GM23338 (cell line): ENCODE data around the gene ABL2. TPM values are rescaled to one million over a fixed set of nuclear protein-coding genes. Genes with fewer than 3 reads are reported as not detected.

Experiments
- ATAC-seq: fragments of 200-7000 bp; cut with Tn5 transposase; 3 replicates; pipeline ENCODE4 v1.9.1; 2020
- DNase-seq: peaks from one replicate; pipeline ENCODE4 v3.0.0-alpha.2; 2015; ENCODE audit warnings: low spot score
- H2AFZ ChIP-seq: fragments of 200-600 bp; sonication (generic); 2 replicates; pipeline ENCODE4 v1.8.0; 2016; ENCODE audit warnings: antibody characterized with exemption, mild to moderate bottlenecking, moderate library complexity
- H3F3A ChIP-seq: fragments of 200-600 bp; sonication (generic); replicated peaks from 2 replicates; pipeline ENCODE4 v1.8.0; 2017; ENCODE audit warnings: antibody characterized with exemption, mixed run types, low read depth
- H3K27ac ChIP-seq: fragments of 200-600 bp; sonication (generic); 2 replicates; pipeline ENCODE4 v1.6.1; 2016; ENCODE audit warnings: low read depth
- H3K27me3 ChIP-seq: fragments of 200-600 bp; sonication (generic); 2 replicates; pipeline ENCODE4 v1.8.0; 2016; ENCODE audit warnings: mild to moderate bottlenecking, mixed run types, moderate library complexity; ENCODE audit not compliant: insufficient read depth
- H3K36me3 ChIP-seq: fragments of 200-600 bp; sonication (generic); 2 replicates; pipeline ENCODE4 v1.8.0; 2016; ENCODE audit warnings: mild to moderate bottlenecking; ENCODE audit not compliant: insufficient read depth
- H3K4me1 ChIP-seq: fragments of 200-600 bp; sonication (generic); 2 replicates; pipeline ENCODE4 v1.8.0; 2016; ENCODE audit warnings: mild to moderate bottlenecking, moderate library complexity; ENCODE audit not compliant: insufficient read depth
- H3K4me2 ChIP-seq: fragments of 200-600 bp; sonication (generic); 2 replicates; pipeline ENCODE4 v1.7.1; 2017; ENCODE audit warnings: mixed run types
- H3K4me3 ChIP-seq: fragments of 200-600 bp; sonication (generic); 2 replicates; pipeline ENCODE4 v1.6.1; 2016; ENCODE audit warnings: mixed run types
- H3K79me2 ChIP-seq: fragments of 200-600 bp; sonication (generic); replicated peaks from 2 replicates; pipeline ENCODE4 v1.8.0; 2017; ENCODE audit warnings: mild to moderate bottlenecking; ENCODE audit not compliant: insufficient read depth
- H3K9me2 ChIP-seq: fragments of 200-600 bp; sonication (generic); 2 replicates; pipeline ENCODE4 v1.8.0; 2017; ENCODE audit not compliant: insufficient read depth
- H4K20me1 ChIP-seq: fragments of 200-600 bp; sonication (generic); replicated peaks from 2 replicates; pipeline ENCODE4 v1.8.0; 2017; ENCODE audit warnings: mild to moderate bottlenecking; ENCODE audit not compliant: insufficient read depth
- H3K27ac Mint-ChIP-seq: 2 replicates; pipeline ENCODE4 v1.8.0; 2020; ENCODE audit warnings: inconsistent platforms, mild to moderate bottlenecking, moderate library complexity, mixed read lengths
- H3K27me3 Mint-ChIP-seq: 3 replicates; pipeline ENCODE4 v1.8.0; 2022; ENCODE audit warnings: low read depth, mild to moderate bottlenecking, moderate library complexity, mixed read lengths, inconsistent platforms; ENCODE audit not compliant: insufficient read depth, poor library complexity
- H3K36me3 Mint-ChIP-seq: 3 replicates; pipeline ENCODE4 v1.8.0; 2021; ENCODE audit warnings: low read depth, mild to moderate bottlenecking, inconsistent platforms, moderate library complexity, mixed read lengths
- H3K4me1 Mint-ChIP-seq: 3 replicates; pipeline ENCODE4 v1.8.0; 2020; ENCODE audit warnings: mild to moderate bottlenecking, inconsistent platforms, mixed read lengths
- H3K4me3 Mint-ChIP-seq: 3 replicates; pipeline ENCODE4 v1.8.0; 2021; ENCODE audit warnings: moderate library complexity, mild to moderate bottlenecking, inconsistent platforms, mixed read lengths
- H3K9me3 Mint-ChIP-seq: 3 replicates; pipeline ENCODE4 v1.8.0; 2020; ENCODE audit warnings: moderate library complexity, mild to moderate bottlenecking, inconsistent platforms, mixed read lengths
- POLR2AphosphoS5 ChIP-seq: IDR thresholded peaks from 2 replicates; pipeline ENCODE4 v1.6.1; 2016; ENCODE audit warnings: antibody characterized with exemption, low read depth
- REST ChIP-seq: IDR thresholded peaks from one replicate; pipeline ENCODE4 v1.6.1; 2018; ENCODE audit warnings: antibody characterized with exemption; ENCODE audit not compliant: unreplicated experiment
- STAT1 ChIP-seq: IDR thresholded peaks from one replicate; pipeline ENCODE4 v1.6.1; 2016; ENCODE audit warnings: antibody characterized with exemption; ENCODE audit not compliant: unreplicated experiment
- ZNF114 ChIP-seq: fragments of 250-450 bp; sonication (Bioruptor Pico); IDR thresholded peaks from 2 replicates; pipeline ENCODE4 v1.5.0; 2020; ENCODE audit warnings: mild to moderate bottlenecking, moderate library complexity
- polyA plus RNA-seq: library from polyadenylated mRNA; unstranded; fragments of >200 nt; fragmentation: Nextera tagmentation; extraction: Ambion mirVana; gene quantifications from 2 replicates; pipeline ENCODE4 v1.2.1, GENCODE V29; 2016
- total RNA-seq: library from RNA; depleted of rRNA; stranded (reverse); fragments of >200 nt; shearing (Covaris generic); gene quantifications from 2 replicates; pipeline ENCODE4 v1.2.3, GENCODE V29; 2014

Gene ABL2
- total and polyA plus RNA-seq, 2 experiments from 2014 or later, result 5.8 to 22.7 TPM

GRCh38 chr1:179089827-179090482 lies 139.5 kb downstream of the ABL2 start:
- Histone ChIP-seq H4K20me1 (no peaks in the 10 kb centered on the region; the same call in 1 of the 2 replicates), H3K79me2 (peaks cover 12% of the 10 kb centered on the region; the same call in 1 of the 2 replicates), H2AFZ (no peak overlapping the region), H3K4me1 (peaks cover 17% of the 10 kb centered on the region), H3K27me3 (no peaks in the 10 kb centered on the region), H3K27ac (no peak overlapping the region), H3F3A (0 out of 2 replicates have a peak, but pooled peaks cover 2% of the 10 kb centered on the region), H3K4me3 (no peak overlapping the region), H3K4me2 (no peak overlapping the region), H3K9me2 (no peaks in the 10 kb centered on the region), H3K36me3 (peaks cover 8% of the 10 kb centered on the region; the same call in 1 of the 2 replicates)
- DNase-seq (no peak), ATAC-seq (no peak)
- peaks cover 67% of the 10 kb centered on the region for H3K36me3 Mint-ChIP-seq
- TF ChIP-seq REST, result no peak
- H3K9me3 Mint-ChIP-seq, result no peaks in the 10 kb centered on the region; the same call in 2 of the 3 replicates
- H3K27ac Mint-ChIP-seq, result no peak overlapping the region; the same call in 1 of the 2 replicates
- no peak overlapping the region for H3K4me3 Mint-ChIP-seq
- peaks cover 30% of the 10 kb centered on the region for H3K4me1 Mint-ChIP-seq
- peaks cover 8% of the 10 kb centered on the region for H3K27me3 Mint-ChIP-seq

- no peaks in the 10 kb centered on the region; the same call in 2 of the 3 replicates for H3K9me3 Mint-ChIP-seq
- ATAC-seq, result peak; percentile 80
- peak overlapping the region; percentile 66 for H3K4me3 Mint-ChIP-seq
- peaks cover 32% of the 10 kb centered on the region for H3K4me1 Mint-ChIP-seq
- H3K79me2 ChIP-seq, result peaks cover 20% of the 10 kb centered on the region; the same call in 1 of the 2 replicates
- no peaks in the 10 kb centered on the region for H3K9me2 ChIP-seq
- H3K4me3 ChIP-seq, result peak overlapping the region; percentile 50
- H3K36me3 ChIP-seq, result no peaks in the 10 kb centered on the region; the same call in 1 of the 2 replicates
- peaks cover 17% of the 10 kb centered on the region for H3K4me1 ChIP-seq
- H3K27ac ChIP-seq, result peak overlapping the region; percentile 89
- peaks cover 6% of the 10 kb centered on the region; the same call in 1 of the 2 replicates for H3F3A ChIP-seq
- TF ChIP-seq POLR2AphosphoS5 (peak; percentile 64), STAT1 (no peak), ZNF114 (no peak)
- H4K20me1 ChIP-seq, result no peaks in the 10 kb centered on the region; the same call in 1 of the 2 replicates
- H3K4me2 ChIP-seq, result peak overlapping the region; percentile 80
- peaks cover 14% of the 10 kb centered on the region for H3K27me3 Mint-ChIP-seq
- H3K27ac Mint-ChIP-seq, result peak overlapping the region; percentile 75
- H3K36me3 Mint-ChIP-seq, result peaks cover 44% of the 10 kb centered on the region
- H2AFZ ChIP-seq, result no peak overlapping the region
- DNase-seq, result peak; percentile 90
- 0 out of 2 replicates have a peak, but pooled peaks cover 4% of the 10 kb centered on the region for H3K27me3 ChIP-seq
Measured at GRCh38 chr1:179087665-179088064, 141.8 kb downstream of the ABL2 start.

- H3K79me2 ChIP-seq, result peaks cover 14% of the 10 kb centered on the region; the same call in 1 of the 2 replicates
- H3K27ac ChIP-seq, result no peak overlapping the region
- no peaks in the 10 kb centered on the region for H3K9me2 ChIP-seq
- H3K27me3 ChIP-seq, result 0 out of 2 replicates have a peak, but pooled peaks cover 4% of the 10 kb centered on the region
- H3K27ac Mint-ChIP-seq, result no peak overlapping the region
- H2AFZ ChIP-seq, result no peak overlapping the region
- H3K36me3 Mint-ChIP-seq, result peaks cover 23% of the 10 kb centered on the region
- no peaks in the 10 kb centered on the region; the same call in 1 of the 2 replicates for H3K36me3 ChIP-seq
- H3F3A ChIP-seq, result peaks cover 7% of the 10 kb centered on the region; the same call in 1 of the 2 replicates
- peak overlapping the region; percentile 52 for H3K4me3 Mint-ChIP-seq
- peaks cover 29% of the 10 kb centered on the region for H3K4me1 Mint-ChIP-seq
- ATAC-seq (no peak), DNase-seq (no peak)
- H3K4me3 ChIP-seq, result peak overlapping the region; percentile 79
- H3K27me3 Mint-ChIP-seq, result peaks cover 12% of the 10 kb centered on the region
- no peaks in the 10 kb centered on the region for H4K20me1 ChIP-seq
- H3K4me1 ChIP-seq, result peaks cover 16% of the 10 kb centered on the region
- H3K4me2 ChIP-seq, result no peak overlapping the region
- no peaks in the 10 kb centered on the region; the same call in 2 of the 3 replicates for H3K9me3 Mint-ChIP-seq
- no peak for TF ChIP-seq REST
Measured at GRCh38 chr1:179083533-179083932, 145.9 kb downstream of the ABL2 start.
